Cardiac fibroblast (primary cell): ENCODE results near the gene HSPG2.

ENCODE experiments used
- DNase-seq, 2 donors: peaks; one replicate each; pipeline versions ENCODE4 v3.0.0 to v3.0.0-alpha.2; 2010; ENCODE audit warnings: low read depth in 2 of 2
- H3K4me3 ChIP-seq, 2 donors: replicated peaks in 1 of 2; 1 replicate in 1 of 2; 2 replicates in 1 of 2; pipeline ENCODE4 v1.5.1; 2011; ENCODE audit warnings: low read depth in 2 of 2, low read length in 2 of 2, mild to moderate bottlenecking in 2 of 2, moderate library complexity in 1 of 2
- TF ChIP-seq, protein P1 (sequence below): IDR thresholded peaks from one replicate; pipeline ENCODE4 v1.5.1; 2011; ENCODE audit warnings: low read depth, mild to moderate bottlenecking, low read length, inconsistent platforms

Gene HSPG2

DNA sequence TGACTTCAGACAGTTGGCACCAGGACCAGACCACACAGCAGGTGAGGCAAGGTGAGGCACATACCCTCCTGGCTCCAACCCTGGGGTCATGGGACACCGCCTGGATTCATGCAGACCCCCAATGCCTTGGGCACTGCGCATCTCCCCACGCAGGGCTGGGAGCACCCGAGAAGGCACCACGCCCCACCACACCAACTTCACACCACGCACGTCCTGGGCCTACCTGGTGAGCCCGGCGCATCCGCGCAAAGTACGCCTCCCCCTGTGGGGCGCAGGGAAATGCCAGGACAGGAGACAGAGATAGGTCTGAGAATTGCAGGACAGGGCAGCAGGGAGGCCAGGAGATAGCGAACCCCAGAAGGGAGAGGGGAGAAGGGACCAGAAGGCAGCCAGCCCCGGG lies 66.5 kb downstream of the HSPG2 start:
- DNase-seq = no peak
- H3K4me3 ChIP-seq = no peak overlapping the region
- TF ChIP-seq, protein P1, sequence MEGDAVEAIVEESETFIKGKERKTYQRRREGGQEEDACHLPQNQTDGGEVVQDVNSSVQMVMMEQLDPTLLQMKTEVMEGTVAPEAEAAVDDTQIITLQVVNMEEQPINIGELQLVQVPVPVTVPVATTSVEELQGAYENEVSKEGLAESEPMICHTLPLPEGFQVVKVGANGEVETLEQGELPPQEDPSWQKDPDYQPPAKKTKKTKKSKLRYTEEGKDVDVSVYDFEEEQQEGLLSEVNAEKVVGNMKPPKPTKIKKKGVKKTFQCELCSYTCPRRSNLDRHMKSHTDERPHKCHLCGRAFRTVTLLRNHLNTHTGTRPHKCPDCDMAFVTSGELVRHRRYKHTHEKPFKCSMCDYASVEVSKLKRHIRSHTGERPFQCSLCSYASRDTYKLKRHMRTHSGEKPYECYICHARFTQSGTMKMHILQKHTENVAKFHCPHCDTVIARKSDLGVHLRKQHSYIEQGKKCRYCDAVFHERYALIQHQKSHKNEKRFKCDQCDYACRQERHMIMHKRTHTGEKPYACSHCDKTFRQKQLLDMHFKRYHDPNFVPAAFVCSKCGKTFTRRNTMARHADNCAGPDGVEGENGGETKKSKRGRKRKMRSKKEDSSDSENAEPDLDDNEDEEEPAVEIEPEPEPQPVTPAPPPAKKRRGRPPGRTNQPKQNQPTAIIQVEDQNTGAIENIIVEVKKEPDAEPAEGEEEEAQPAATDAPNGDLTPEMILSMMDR = no peak

DNA sequence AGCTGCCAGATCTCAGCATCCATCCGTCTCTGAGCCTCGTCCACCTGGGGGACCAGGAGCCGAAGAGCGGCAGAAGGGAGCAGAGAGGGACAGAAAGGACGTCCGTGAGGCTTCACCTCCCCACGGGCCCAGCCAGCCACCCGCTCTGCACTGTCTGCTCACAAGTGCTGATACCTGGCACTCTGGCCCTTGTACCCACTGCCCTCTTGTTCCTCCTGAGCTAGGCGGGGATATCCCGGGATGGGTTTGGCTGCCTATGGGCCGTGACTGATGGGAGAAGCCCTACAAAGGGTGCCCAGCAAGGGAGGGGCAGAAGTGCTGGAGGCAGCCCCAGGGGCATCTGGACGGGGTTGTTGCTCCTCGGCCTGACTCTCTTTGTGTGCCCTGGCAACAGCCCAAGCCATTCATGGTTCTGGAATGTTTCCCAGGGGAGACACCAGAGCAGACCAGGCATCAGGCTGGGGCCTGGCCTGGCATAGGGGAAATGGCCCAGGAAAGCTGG lies 67.4 kb downstream of the HSPG2 start:
- DNase-seq = peak; percentile 91 to 92
- H3K4me3 ChIP-seq = no peak overlapping the region
- TF ChIP-seq, protein P1 = no peak

DNA sequence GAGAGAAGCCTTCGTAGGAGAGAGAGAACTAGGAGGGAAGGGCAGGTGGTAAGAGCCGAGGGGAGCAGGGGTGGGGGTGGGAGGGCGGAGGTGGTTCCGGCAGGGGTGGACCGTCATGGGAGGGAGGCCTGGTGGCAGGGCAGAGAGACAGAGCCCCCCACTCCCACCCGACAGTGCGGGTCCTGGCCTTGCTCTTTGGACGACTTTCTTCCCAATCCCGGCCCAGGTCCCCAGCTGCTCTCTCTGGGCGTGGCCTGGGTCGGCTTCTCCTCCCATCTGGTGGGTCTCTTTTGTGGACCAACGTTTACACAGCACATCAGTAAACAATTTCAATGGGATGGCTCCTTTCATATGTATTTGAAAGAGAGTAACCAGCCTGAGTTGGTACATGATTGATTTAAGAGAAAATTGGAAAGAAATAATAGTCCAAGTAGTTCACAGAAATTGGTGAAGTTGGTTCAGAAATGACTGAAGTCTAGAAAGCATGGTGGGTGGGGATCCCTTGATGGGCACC lies 68.1 kb downstream of the HSPG2 start:
- DNase-seq = no peak
- H3K4me3 ChIP-seq = no peak overlapping the region
- TF ChIP-seq, protein P1 = no peak

DNA sequence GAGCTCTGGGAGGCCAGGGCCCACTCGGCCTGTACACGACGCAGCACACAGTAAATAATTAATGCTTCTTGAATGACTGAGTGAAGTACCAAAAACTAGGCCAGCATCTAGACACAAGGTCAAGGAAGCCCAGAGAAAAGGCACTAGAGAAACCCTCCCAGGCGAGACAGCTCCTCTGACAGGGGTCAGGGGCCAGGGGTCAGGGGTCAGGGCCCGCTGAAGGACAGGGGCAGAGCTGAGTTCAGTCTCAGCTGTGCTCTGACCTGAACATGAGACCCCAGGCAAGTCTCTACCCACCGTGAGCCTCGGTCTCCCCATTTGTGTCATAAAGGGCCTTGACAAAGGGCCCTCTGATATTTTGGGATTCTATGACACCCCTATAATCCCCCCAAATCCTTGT lies 68.6 kb downstream of the HSPG2 start:
- TF ChIP-seq, protein P1 = no peak
- DNase-seq = no peak
- no peak overlapping the region for H3K4me3 ChIP-seq

DNA sequence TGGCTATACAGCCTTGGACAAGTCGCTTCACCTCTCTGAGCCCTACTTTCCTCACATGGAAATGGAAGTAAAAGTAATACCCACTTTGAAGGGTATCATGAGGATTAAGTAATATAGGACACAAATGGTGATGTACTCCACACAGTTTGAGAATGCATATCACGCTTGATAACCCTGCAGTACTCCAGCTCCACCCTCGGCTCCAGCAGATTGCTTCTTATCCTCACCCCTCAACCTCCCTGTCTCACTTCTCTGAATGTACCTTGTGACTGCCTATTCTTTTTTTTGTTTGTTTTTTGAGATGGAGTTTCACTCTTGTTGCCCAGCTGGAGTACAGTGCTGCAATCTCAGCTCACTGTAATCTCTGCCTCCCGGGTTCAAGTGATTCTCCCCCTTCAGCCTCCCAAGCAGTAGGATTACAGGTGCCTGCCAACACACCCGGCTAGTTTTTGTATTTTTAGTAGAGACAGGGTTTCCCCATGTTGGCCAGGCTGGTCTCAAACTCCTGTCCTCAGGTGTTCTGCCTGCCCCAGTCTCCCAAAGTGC lies 69.6 kb downstream of the HSPG2 start:
- DNase-seq = no peak
- H3K4me3 ChIP-seq = no peak overlapping the region
- TF ChIP-seq, protein P1 = no peak

DNA sequence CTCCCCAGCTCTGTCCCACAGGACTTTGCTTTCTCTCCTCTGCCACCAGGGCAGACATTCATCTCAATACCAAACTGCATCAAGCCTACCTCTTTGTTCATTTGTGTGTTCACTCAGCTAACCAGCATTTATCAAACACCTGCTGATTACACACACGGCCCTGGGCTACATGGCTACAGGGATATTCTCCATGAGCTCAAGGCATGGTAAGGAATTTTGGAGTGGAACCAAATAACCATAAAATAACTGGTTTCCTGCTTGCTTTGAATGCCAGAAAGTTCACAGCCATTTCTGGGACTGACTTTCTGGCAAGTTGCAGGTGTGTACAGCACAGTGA lies 70.4 kb downstream of the HSPG2 start:
- DNase-seq = no peak
- TF ChIP-seq, protein P1 = no peak
- H3K4me3 ChIP-seq = no peak overlapping the region
